MM.1S (cell line): ENCODE results near the gene SLC25A48.

Source experiments
- DNase-seq: peaks from one replicate; pipeline ENCODE4 v3.0.0-alpha.2; 2015
- H2AFZ ChIP-seq: fragments of 300-600 bp; sonication (generic); 2 replicates; pipeline ENCODE4 v1.6.0; 2016; ENCODE audit warnings: antibody characterized with exemption, low read length
- H3F3A ChIP-seq: fragments of 300-600 bp; sonication (generic); 2 replicates; pipeline ENCODE4 v1.6.1; 2016; ENCODE audit warnings: mild to moderate bottlenecking, antibody characterized with exemption, low read length, moderate library complexity, mixed read lengths; ENCODE audit not compliant: insufficient read depth
- H3K27ac ChIP-seq: fragments of 300-600 bp; sonication (generic); 2 replicates; pipeline ENCODE4 v1.5.1; 2016; ENCODE audit warnings: mild to moderate bottlenecking, low read length
- H3K27me3 ChIP-seq: fragments of 300-600 bp; sonication (generic); replicated peaks from 2 replicates; pipeline ENCODE4 v1.6.0; 2016; ENCODE audit warnings: low read length; ENCODE audit not compliant: insufficient read depth
- H3K36me3 ChIP-seq: fragments of 300-600 bp; sonication (generic); replicated peaks from 2 replicates; pipeline ENCODE4 v1.6.1; 2016; ENCODE audit warnings: mild to moderate bottlenecking, low read length, mixed read lengths; ENCODE audit not compliant: insufficient read depth
- H3K4me1 ChIP-seq: fragments of 300-600 bp; sonication (generic); 2 replicates; pipeline ENCODE4 v1.6.1; 2016; ENCODE audit warnings: low read length, mixed read lengths
- H3K4me2 ChIP-seq: fragments of 300-600 bp; sonication (generic); 2 replicates; pipeline ENCODE4 v1.6.0; 2016; ENCODE audit warnings: low read depth, low read length
- H3K4me3 ChIP-seq: fragments of 300-600 bp; sonication (generic); 2 replicates; pipeline ENCODE4 v1.5.1; 2016; ENCODE audit warnings: low read length, mixed read lengths
- H3K79me2 ChIP-seq: fragments of 300-600 bp; sonication (generic); 2 replicates; pipeline ENCODE4 v1.6.1; 2016; ENCODE audit warnings: mixed run types, low read length, mixed read lengths
- H3K9ac ChIP-seq: fragments of 300-600 bp; sonication (generic); 2 replicates; pipeline ENCODE4 v1.6.1; 2016; ENCODE audit warnings: low read length, mixed read lengths
- H3K9me2 ChIP-seq: fragments of 300-600 bp; sonication (generic); replicated peaks from 2 replicates; pipeline ENCODE4 v1.6.1; 2016; ENCODE audit warnings: mild to moderate bottlenecking, low read length, mixed read lengths; ENCODE audit not compliant: insufficient read depth
- H3K9me3 ChIP-seq: fragments of 300-600 bp; sonication (generic); replicated peaks from 2 replicates; pipeline ENCODE4 v1.6.1; 2016; ENCODE audit warnings: mild to moderate bottlenecking, low read length, mixed read lengths; ENCODE audit not compliant: insufficient read depth
- H4K20me1 ChIP-seq: fragments of 300-600 bp; sonication (generic); 2 replicates; pipeline ENCODE4 v1.6.1; 2016; ENCODE audit warnings: mild to moderate bottlenecking, low read length, moderate library complexity, mixed read lengths; ENCODE audit not compliant: insufficient read depth
- EZH2 ChIP-seq: fragments of 300-600 bp; sonication (generic); optimal IDR thresholded peaks from 2 replicates; pipeline ENCODE3; 2017; ENCODE audit warnings: low read depth, mild to moderate bottlenecking, antibody characterized with exemption, low read length, mixed read lengths
- EZH2phosphoT487 ChIP-seq: fragments of 300-600 bp; sonication (generic); IDR thresholded peaks from 2 replicates; pipeline ENCODE4 v1.6.1; 2018; ENCODE audit warnings: antibody characterized with exemption, low read length
- TF ChIP-seq, protein P1 (sequence below): fragments of 300-600 bp; sonication (generic); IDR thresholded peaks from 2 replicates; pipeline ENCODE4 v1.5.1; 2016; ENCODE audit warnings: antibody characterized with exemption, low read length, mixed read lengths

Gene SLC25A48

DNA sequence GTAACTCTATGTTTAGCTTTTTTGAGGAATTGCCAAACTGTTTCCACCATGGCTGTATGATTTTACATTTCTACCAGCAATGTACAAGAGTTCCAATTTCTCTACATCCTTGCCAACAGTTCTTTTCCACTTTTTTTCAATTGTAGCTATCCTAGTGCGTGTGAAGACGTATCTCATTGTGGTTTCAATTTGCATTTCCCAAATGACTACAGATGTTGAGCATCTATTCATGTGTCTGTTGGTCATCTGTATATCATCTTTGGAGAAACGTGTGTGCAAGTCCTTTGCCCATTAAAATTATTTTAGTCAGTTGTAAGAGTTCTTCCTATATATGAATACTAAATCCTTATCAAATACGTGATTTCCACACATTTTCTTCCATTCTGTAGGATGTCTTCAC is 6.5 kb downstream of the SLC25A48 start:
- Histone ChIP-seq H3K27ac (no peak overlapping the region), H3K36me3 (no peaks in the 10 kb centered on the region), H3K4me1 (no peaks in the 10 kb centered on the region), H3K4me3 (no peak overlapping the region), H3K9ac (no peak overlapping the region), H3K9me2 (no peaks in the 10 kb centered on the region), H3K4me2 (no peak overlapping the region), H3K79me2 (no peaks in the 10 kb centered on the region), H3K27me3 (no peaks in the 10 kb centered on the region), H2AFZ (no peak overlapping the region), H4K20me1 (no peaks in the 10 kb centered on the region), H3K9me3 (no peaks in the 10 kb centered on the region), H3F3A (no peaks in the 10 kb centered on the region)
- DNase-seq = no peak
- TF ChIP-seq EZH2 = no peak
- TF ChIP-seq, protein P1, sequence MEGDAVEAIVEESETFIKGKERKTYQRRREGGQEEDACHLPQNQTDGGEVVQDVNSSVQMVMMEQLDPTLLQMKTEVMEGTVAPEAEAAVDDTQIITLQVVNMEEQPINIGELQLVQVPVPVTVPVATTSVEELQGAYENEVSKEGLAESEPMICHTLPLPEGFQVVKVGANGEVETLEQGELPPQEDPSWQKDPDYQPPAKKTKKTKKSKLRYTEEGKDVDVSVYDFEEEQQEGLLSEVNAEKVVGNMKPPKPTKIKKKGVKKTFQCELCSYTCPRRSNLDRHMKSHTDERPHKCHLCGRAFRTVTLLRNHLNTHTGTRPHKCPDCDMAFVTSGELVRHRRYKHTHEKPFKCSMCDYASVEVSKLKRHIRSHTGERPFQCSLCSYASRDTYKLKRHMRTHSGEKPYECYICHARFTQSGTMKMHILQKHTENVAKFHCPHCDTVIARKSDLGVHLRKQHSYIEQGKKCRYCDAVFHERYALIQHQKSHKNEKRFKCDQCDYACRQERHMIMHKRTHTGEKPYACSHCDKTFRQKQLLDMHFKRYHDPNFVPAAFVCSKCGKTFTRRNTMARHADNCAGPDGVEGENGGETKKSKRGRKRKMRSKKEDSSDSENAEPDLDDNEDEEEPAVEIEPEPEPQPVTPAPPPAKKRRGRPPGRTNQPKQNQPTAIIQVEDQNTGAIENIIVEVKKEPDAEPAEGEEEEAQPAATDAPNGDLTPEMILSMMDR = no peak
- no peak for TF ChIP-seq EZH2phosphoT487

DNA sequence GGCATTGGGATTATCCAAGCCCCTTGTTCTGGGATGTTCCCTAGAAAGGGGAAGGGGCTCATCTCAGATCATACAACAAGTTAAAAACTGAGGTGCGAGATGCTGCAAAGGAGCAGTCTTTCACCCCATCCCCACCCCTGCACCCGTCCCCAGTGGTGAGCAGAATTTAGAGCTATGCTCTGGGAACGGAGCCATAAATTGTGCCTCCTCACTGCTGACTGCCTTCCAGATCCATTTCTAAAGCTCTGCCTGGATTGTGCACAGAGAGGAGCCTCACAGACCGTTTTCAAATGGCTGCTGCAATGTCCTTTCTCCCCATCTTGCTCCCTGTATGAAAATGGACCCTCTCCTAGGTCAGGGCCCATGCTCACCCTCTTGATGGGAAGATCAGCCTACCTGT is 8.3 kb downstream of the SLC25A48 start:
- Histone ChIP-seq H3K9me2 (no peaks in the 10 kb centered on the region), H3K9ac (no peak overlapping the region), H3K4me1 (no peaks in the 10 kb centered on the region), H3K36me3 (no peaks in the 10 kb centered on the region), H4K20me1 (no peaks in the 10 kb centered on the region), H2AFZ (no peak overlapping the region), H3K4me3 (no peak overlapping the region), H3F3A (no peaks in the 10 kb centered on the region), H3K27me3 (no peaks in the 10 kb centered on the region), H3K9me3 (no peaks in the 10 kb centered on the region), H3K79me2 (no peaks in the 10 kb centered on the region), H3K27ac (no peak overlapping the region), H3K4me2 (no peak overlapping the region)
- TF ChIP-seq EZH2phosphoT487 (no peak), EZH2 (no peak)
- TF ChIP-seq, protein P1 = no peak
- no peak for DNase-seq

DNA sequence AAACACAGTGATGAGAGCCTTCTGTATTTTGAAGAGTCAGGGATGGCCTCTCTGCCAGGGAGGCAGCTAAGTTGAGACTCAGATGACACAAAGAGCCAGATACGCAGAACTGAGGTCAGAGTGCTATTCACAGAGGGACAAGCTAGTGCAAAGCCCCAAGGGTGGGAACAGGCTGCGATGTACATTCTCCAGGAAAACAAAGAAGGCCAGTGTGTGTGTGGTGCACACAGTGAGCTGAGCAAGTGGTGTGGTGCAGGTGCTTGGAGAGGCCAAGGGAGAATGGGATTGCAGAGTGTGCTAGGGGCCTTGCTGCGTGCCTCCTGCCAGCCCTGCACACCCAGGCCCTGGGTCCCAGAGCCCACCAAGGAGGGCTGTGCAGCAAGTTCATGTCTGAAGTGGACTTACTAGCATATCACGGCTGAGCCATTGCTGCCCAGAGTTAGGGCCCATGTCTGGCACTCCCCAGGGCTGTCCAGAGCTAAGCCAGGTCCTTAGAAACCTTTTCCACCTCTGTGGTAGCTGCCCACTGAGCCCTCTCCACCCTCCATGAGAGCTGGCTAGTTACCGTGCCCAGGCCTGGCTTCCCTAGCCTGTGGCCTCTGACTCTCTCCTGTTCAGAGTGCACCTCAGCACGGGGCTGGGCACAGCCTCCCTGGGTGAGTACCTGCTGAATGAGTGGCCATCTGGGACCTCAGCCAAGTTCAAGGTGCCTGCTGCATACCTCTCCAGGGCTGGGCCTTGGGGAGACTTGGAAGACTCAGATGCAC is 9.3 kb downstream of the SLC25A48 start:
- Histone ChIP-seq H3K9ac (no peak overlapping the region), H3K36me3 (no peaks in the 10 kb centered on the region), H3K4me3 (no peak overlapping the region), H3F3A (no peaks in the 10 kb centered on the region), H3K27ac (no peak overlapping the region), H4K20me1 (no peaks in the 10 kb centered on the region), H3K9me3 (no peaks in the 10 kb centered on the region), H3K9me2 (no peaks in the 10 kb centered on the region), H3K4me2 (no peak overlapping the region), H3K79me2 (no peaks in the 10 kb centered on the region), H2AFZ (no peak overlapping the region), H3K4me1 (no peaks in the 10 kb centered on the region), H3K27me3 (no peaks in the 10 kb centered on the region)
- no peak for DNase-seq
- TF ChIP-seq EZH2phosphoT487 (no peak), EZH2 (no peak)
- TF ChIP-seq, protein P1 = no peak
